Naive B cell (primary cell): ENCODE measurements around the gene PAGE1. TPM values are rescaled to one million over a fixed set of nuclear protein-coding genes. Genes with fewer than 3 reads are reported as not detected.
"Not testable (repeated sequence)": the region's sequence is repeated elsewhere in the genome, so short reads cannot be mapped to it uniquely, and the experiment has no call there.

Source experiments
- ATAC-seq, 2 donors: fragments of 150-1000 bp; cut with Tn5 transposase; 2 replicates each; pipeline ENCODE4 v1.10.0; 2021; ENCODE audit warnings: low read depth in 2 of 2, mild to moderate bottlenecking in 2 of 2, moderate library complexity in 2 of 2
- DNase-seq: peaks from one replicate; pipeline ENCODE4 v3.0.0; 2022
- H3K27ac Mint-ChIP-seq, 6 donors: one replicate each; pipeline ENCODE4 v1.8.0; 2020 to 2022; ENCODE audit warnings: mild to moderate bottlenecking in 6 of 6, mixed read lengths in 6 of 6, moderate library complexity in 5 of 6, inconsistent platforms in 2 of 6
- H3K27me3 Mint-ChIP-seq, 3 donors: one replicate each; pipeline ENCODE4 v1.8.0; 2021 to 2022; ENCODE audit warnings: mixed read lengths in 3 of 3, mild to moderate bottlenecking in 1 of 3
- H3K36me3 Mint-ChIP-seq, 2 donors: one replicate each; pipeline ENCODE4 v1.8.0; 2020 to 2022; ENCODE audit warnings: mixed read lengths in 2 of 2, inconsistent platforms in 1 of 2, mild to moderate bottlenecking in 1 of 2
- H3K4me1 Mint-ChIP-seq, 3 donors: one replicate each; pipeline ENCODE4 v1.8.0; 2020 to 2022; ENCODE audit warnings: mixed read lengths in 3 of 3, inconsistent platforms in 1 of 3, mild to moderate bottlenecking in 1 of 3, moderate library complexity in 1 of 3
- H3K4me3 Mint-ChIP-seq, 8 donors: one replicate each; pipeline ENCODE4 v1.8.0; 2020 to 2022; ENCODE audit warnings: mild to moderate bottlenecking in 8 of 8, mixed read lengths in 8 of 8, moderate library complexity in 8 of 8, inconsistent platforms in 2 of 8
- H3K9me3 Mint-ChIP-seq, 7 donors: one replicate each; pipeline ENCODE4 v1.8.0; 2020 to 2022; ENCODE audit warnings: mixed read lengths in 7 of 7, mild to moderate bottlenecking in 5 of 7, inconsistent platforms in 2 of 7, moderate library complexity in 1 of 7
- polyA plus RNA-seq, 6 donors: library from polyadenylated mRNA; unstranded; fragments of 300-500 nt; fragmentation: Illumina TruSeq; gene quantifications; one replicate each; pipeline ENCODE4 v1.2.3, GENCODE V29; 2021; ENCODE audit warnings: low read depth in 6 of 6

Gene PAGE1, protein sequence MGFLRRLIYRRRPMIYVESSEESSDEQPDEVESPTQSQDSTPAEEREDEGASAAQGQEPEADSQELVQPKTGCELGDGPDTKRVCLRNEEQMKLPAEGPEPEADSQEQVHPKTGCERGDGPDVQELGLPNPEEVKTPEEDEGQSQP
- polyA plus RNA-seq: not detected

DNA sequence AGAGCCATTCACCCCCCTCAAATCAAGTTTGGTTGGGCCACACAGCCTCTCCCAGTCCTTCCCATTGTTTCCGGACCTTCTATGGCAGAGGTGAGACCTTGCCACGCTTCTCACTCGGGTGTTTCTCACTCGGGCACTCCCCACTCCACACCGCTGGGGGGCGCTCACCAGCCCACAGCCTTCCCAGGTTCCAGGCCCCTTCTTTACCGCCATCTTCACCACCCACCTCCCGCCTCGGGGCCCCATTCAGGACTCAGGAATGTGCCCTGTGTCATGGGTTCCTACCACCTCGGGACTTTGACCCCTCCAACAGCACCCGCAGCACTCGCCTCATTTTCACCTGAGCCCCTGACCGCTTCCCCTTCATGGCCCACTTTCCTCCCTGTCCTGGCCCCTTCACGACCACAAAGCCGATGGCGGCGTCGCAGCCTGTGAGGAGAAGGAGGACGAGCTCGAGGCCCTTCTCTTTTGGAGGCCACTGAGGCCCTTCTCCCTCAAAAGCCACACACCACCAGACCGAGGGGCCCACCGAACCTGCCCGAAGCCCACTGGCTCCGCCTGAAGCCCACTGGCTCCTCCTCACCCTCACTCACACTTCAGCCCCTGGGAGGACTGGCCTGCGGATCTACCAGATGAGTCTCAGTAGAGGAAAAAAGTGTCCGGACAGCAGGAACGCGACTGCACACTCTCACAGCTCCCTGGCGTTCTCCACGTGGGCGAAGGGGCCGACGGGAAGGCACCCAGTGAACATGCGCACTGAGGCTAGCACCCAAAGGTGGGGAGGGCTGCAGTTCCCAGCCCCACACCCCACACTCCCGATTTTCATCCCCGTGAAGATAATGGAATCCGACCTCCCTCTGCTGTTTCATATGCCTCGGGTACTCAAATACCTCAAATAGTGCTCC is at the start of gene PAGE1:
Gene PAGE1 (minus strand): TSS at position 709 of the 905 bp plus-strand sequence. CDS start 1,214 bp downstream, outside the sequence.
- no peak for DNase-seq
- ATAC-seq: no peak
- Mint-ChIP-seq H3K36me3 (no peaks in the 10 kb centered on the region), H3K27ac (peak within 1 kb of the TSS in 1 of 6 donors; percentile 72), H3K9me3 (peaks cover 0 to 15% (median 4%) of the 10 kb centered on the region in 7 donors), H3K27me3 (peaks cover 0 to 4% (median 0%) of the 10 kb centered on the region in 3 donors), H3K4me1 (no peaks in the 10 kb centered on the region), H3K4me3 (no peak within 1 kb of the TSS)

DNA sequence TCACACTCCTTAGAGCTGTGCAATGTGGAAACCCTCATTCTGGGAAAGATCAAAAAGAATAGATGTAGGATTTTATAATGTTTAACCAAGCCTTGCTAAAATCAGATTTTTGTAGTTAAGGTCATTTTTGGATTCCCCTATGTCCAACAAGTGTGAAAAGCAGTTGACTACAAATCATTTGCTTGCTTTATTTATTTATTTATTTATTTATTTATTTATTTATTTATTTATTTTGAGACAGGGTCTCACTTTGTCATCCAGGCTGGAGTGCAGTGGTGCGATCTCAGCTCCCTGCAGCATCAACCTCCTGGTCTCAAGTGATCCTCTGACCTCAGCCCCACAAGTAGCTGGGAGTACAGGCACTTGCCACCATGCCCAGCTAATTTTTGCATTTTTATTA is 45.7 kb upstream of the PAGE1 start:
- peaks cover 0 to 20% (median 9%) of the 10 kb centered on the region in 3 donors for H3K27me3 Mint-ChIP-seq
- H3K36me3 Mint-ChIP-seq, H3K9me3 Mint-ChIP-seq, H3K4me1 Mint-ChIP-seq, DNase-seq, H3K4me3 Mint-ChIP-seq, ATAC-seq, H3K27ac Mint-ChIP-seq: not testable (repeated sequence)

DNA sequence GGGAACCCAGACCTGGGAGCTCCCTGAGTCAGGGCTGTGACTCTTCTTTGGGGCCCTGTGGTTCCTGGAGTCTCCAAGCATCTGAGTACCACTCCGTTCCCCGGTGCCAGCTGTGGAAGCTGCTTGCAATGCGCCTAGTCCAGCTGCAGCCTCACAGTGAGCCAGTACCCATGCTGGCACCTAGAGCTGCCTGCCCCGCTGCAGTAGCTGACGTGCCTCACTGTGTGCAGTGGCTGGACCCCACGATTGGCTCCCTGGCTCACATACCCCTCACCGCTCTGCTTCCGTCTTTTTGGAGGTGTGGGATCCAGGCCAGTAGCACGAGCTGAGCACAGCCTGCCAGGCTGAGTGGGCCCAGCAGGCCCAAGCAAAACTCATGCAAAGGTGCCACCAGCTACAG is 32.1 kb upstream of the PAGE1 start:
- ATAC-seq (no peak), DNase-seq (no peak)
- H3K4me1 Mint-ChIP-seq: no peaks in the 10 kb centered on the region
- no peak overlapping the region for H3K4me3 Mint-ChIP-seq
- no peak overlapping the region for H3K27ac Mint-ChIP-seq
- peaks cover 0 to 4% (median 0%) of the 10 kb centered on the region in 7 donors for H3K9me3 Mint-ChIP-seq
- peaks cover 3 to 12% (median 6%) of the 10 kb centered on the region in 3 donors for H3K27me3 Mint-ChIP-seq
- no peaks in the 10 kb centered on the region for H3K36me3 Mint-ChIP-seq

DNA sequence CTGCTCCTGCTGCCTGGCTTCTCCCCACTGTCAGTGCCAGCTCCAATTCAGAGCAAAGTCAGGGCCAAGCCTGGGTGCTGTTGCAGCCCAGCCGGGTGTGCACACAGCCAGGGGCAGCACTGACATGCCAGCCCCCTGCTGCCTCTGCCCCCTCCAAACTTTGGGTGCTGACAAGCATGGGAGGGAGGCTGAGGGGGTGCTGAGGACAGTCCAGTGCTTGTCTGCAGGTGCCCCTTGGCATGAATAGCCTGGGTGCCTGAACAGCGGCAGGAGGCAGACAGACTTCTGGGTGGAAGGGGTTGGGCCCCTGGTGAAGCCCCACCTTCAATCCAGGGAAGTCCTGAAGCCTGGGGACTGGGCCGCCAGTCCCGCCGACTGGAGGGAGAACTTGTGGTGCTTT is 31.2 kb upstream of the PAGE1 start:
- Mint-ChIP-seq H3K9me3 (peaks cover 0 to 4% (median 0%) of the 10 kb centered on the region in 7 donors), H3K27ac (peak overlapping the region in 1 of 6 donors; percentile 9), H3K27me3 (peaks cover 3 to 8% (median 6%) of the 10 kb centered on the region in 3 donors), H3K4me3 (no peak overlapping the region), H3K36me3 (no peaks in the 10 kb centered on the region), H3K4me1 (no peaks in the 10 kb centered on the region)
- DNase-seq: no peak
- ATAC-seq: no peak

DNA sequence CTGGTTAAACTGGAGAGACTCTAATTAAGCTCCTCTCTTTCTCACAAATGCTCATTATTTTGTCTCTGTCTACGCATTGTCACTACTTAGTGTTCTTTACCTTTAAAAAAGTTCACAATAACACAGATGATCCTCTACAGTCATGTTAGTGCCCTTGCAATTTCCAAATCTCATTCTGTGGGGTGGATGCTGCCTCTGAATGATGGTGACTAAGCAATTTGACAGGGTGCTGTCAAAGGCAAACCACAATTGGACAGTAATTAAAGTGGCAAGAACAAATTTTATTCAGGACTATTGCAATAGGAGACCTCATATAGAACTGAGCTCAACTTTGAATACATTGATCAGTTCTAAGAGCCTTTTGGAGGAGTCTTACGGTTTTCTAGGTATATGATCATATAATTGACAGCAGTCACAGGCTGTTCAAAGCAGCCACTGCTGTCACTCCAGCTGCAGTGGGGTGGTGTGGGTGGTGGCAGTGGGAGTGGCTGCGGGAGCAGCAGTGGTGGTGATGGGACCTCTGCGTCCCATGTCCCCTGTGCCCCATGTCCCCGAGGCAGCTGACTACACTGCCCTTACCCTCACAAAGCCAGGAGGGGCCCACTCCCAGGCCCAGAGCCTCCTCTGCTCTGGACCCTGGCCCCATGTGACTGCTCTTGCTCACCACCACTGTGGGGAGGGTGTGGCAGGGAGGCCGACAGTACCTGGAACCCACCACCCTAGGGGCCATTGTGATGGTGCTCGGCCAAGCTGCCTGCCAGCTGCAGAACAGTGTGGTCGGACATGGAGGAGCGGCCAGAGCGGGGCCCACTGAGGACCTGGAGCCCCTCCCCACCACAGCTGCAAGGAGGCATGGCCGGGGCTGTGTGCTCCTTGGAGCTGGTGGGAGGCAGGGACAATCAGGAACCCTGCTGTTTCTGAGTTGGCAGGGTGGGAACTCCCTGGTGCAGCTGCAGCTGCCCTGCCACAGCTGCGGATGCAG is 30.4 kb upstream of the PAGE1 start:
- H3K9me3 Mint-ChIP-seq: peaks cover 0 to 4% (median 0%) of the 10 kb centered on the region in 7 donors
- DNase-seq: no peak
- no peak overlapping the region for H3K27ac Mint-ChIP-seq
- no peaks in the 10 kb centered on the region for H3K4me1 Mint-ChIP-seq
- H3K27me3 Mint-ChIP-seq: peaks cover 3 to 8% (median 6%) of the 10 kb centered on the region in 3 donors
- ATAC-seq: no peak
- no peak overlapping the region for H3K4me3 Mint-ChIP-seq
- H3K36me3 Mint-ChIP-seq: no peaks in the 10 kb centered on the region

DNA sequence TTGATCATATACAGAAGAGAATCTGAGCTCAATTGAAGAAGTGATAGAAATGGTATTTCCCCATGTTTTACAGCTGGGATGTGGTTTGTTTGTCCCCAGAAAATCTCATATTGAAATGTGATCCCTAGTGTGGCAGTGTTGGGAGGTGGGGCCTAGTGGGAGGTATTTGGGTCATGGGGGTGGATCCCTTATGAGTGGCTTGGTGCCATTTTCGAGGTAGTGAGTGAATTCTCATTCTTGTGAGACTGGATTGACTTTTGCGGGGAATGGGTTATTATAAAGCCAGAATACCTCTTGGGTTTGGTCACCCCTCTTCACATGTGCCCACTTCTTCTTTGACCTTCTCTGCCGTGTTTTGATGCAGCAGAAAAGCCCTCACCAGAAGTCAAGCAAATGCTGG is 29.6 kb upstream of the PAGE1 start:
- Mint-ChIP-seq H3K9me3 (peaks cover 0 to 4% (median 0%) of the 10 kb centered on the region in 7 donors), H3K27ac (no peak overlapping the region), H3K4me3 (no peak overlapping the region), H3K36me3 (no peaks in the 10 kb centered on the region), H3K27me3 (peaks cover 0 to 8% (median 3%) of the 10 kb centered on the region in 3 donors), H3K4me1 (no peaks in the 10 kb centered on the region)
- DNase-seq (no peak), ATAC-seq (no peak)

DNA sequence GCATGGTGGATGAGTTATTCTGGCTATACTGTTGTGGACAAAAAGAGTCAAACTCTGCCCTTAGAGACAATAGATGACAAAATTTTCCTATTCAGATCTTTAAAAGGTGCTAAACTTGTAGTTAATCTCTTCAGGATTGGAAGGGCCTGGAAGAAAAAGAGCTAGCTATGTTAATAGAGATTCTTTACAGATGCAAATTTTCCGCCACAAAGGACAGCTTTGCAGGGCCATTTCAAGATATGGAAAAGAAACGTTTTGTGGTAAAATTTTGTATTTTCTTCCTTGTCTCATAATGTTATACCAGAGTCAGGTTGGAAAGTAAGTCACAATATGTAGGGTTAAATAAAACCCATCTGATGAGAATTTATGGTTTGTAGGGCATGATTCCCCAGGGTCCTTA is 24.3 kb upstream of the PAGE1 start:
- not testable (repeated sequence) for ATAC-seq, H3K36me3 Mint-ChIP-seq, H3K4me3 Mint-ChIP-seq

DNA sequence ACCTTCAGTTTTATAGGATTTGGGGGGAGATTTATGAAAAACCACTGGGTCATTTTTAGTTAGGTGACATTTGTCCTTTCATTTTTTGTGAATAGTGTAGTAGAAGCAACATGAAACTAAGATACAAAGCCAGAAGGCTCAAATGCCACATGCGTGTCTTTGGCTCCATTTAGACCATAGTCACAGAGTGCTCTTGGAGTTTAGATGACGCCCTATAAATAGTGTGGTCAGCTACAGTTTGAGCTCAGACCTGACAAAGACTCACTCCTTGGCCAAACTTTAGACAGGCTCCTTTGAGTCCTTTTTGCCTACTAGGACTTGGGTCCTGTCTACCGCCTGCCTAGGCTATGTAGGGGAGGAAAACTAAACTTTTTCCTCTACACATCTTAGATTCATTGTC is 16.8 kb upstream of the PAGE1 start:
- Mint-ChIP-seq H3K4me3 (no peak overlapping the region), H3K36me3 (no peaks in the 10 kb centered on the region), H3K27me3 (peaks cover 7 to 26% (median 11%) of the 10 kb centered on the region in 3 donors), H3K27ac (no peak overlapping the region), H3K4me1 (no peaks in the 10 kb centered on the region), H3K9me3 (peaks cover 0 to 3% (median 0%) of the 10 kb centered on the region in 7 donors)
- ATAC-seq (no peak), DNase-seq (no peak)

More for the DNA sequence above, 24.3 kb upstream of the PAGE1 start:
- not testable (repeated sequence) for H3K4me1 Mint-ChIP-seq, DNase-seq, H3K9me3 Mint-ChIP-seq, H3K27ac Mint-ChIP-seq
- peaks cover 4 to 19% (median 4%) of the 10 kb centered on the region in 3 donors for H3K27me3 Mint-ChIP-seq

DNA sequence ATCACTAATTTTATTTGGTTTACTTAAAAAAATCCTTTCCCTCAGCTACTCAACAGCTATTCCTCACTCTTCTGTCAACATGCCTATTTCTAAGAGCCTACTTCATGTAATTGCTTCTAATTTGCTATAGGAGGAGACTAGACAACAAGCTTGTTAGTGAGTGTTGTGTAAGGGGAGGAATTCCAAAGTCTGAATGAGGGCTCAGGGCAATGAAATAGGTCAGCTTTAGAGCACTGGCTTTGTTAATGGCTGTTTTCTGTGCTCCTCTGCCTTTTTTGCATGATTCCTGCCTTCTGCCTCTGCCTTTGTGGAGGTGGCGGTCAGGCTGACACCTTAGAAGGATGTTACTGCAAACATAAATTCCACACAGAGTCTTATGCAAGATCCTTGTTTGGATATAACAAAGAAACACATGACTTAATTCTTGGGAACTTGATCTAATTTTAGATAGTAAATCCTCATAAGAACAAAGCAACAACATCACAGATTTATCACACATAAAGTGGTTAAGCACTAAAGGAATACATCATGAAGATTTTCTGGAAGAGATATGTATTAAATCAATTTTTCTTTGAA is 15.0 kb upstream of the PAGE1 start:
- no peak overlapping the region for H3K4me3 Mint-ChIP-seq
- DNase-seq (no peak), ATAC-seq (no peak)
- no peak overlapping the region for H3K27ac Mint-ChIP-seq
- peaks cover 0 to 3% (median 0%) of the 10 kb centered on the region in 7 donors for H3K9me3 Mint-ChIP-seq
- H3K4me1 Mint-ChIP-seq: no peaks in the 10 kb centered on the region
- peaks cover 12 to 36% (median 17%) of the 10 kb centered on the region in 3 donors for H3K27me3 Mint-ChIP-seq
- H3K36me3 Mint-ChIP-seq: no peaks in the 10 kb centered on the region

DNA sequence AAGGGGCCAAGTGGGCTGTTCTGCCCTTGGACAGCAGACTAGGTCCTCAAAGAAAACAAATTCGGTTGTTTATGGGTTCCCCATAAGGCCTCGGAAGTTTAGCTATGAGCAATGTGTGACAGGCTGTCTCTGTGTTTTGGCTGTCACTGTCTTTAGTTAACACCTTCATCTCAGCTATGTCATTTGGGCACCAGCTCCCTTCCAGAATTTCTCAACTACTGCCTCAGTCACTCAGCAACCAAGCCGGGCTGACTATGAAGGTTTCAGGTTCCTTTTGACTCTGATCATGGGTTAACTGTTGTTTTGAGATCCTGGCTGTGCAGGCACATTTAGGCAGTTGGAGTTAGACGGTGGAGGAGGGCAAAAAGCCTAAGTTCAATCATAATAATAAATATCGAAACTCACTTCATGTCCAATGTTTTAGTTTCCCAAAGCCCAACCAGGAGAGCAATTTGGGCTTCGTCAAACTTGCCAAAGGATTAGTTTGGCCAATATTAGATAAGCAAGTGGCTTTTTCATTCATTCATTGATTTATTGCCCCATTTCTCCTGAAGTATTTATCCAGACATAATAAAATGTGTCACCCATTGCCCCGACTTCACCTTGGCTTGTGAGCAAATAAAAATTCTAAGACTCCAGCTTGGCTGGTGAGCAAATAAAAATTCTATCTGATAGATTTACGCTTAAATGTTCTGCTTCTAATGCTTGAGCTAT is 9.1 kb upstream of the PAGE1 start:
- Mint-ChIP-seq H3K27me3 (peaks cover 9 to 41% (median 20%) of the 10 kb centered on the region in 3 donors), H3K9me3 (peaks cover 0 to 3% (median 0%) of the 10 kb centered on the region in 7 donors), H3K36me3 (no peaks in the 10 kb centered on the region), H3K4me1 (no peaks in the 10 kb centered on the region), H3K4me3 (no peak overlapping the region), H3K27ac (no peak overlapping the region)
- DNase-seq: no peak
- ATAC-seq: no peak

DNA sequence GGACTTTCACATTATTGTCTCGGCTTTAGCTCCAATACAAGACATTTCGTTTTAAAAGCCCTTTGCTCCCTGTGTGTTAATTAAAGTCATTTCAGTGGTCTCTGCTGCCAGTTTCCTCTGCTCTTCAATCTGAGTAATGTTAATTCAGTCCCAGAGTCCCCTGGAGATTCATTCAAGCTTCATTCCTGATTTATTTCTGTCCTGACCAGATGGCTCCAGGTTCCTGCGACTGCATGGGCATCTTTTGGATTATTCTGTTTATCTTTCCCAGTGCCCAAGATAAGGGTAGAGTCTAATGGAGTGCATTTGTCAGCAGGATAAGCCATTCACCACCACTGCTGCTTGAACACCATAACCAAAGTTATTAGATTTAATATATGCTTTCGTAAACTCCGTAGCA is 6.1 kb upstream of the PAGE1 start:
- ATAC-seq: no peak
- Mint-ChIP-seq H3K4me1 (no peaks in the 10 kb centered on the region), H3K27ac (no peak overlapping the region), H3K4me3 (no peak overlapping the region), H3K9me3 (peaks cover 0 to 3% (median 0%) of the 10 kb centered on the region in 7 donors), H3K27me3 (peaks cover 3 to 33% (median 20%) of the 10 kb centered on the region in 3 donors), H3K36me3 (no peaks in the 10 kb centered on the region)
- DNase-seq: no peak

DNA sequence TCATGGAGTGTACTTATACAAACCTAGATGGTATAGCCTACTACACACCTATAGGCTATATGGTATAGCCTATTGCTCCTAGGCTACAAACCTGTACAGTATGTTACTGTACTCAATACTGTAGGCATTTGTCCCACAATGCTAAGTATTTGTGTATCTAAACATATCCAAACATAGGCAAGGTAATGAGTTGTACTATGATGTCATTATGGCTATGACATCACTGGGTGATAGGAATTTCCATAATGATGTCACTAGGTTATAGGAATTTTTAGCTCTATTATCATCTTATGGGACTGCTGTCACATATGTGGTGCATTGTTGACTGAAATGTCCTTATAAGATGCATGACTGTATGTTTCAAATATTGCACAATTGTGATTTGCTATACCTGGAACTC is 5.5 kb upstream of the PAGE1 start:
- no peaks in the 10 kb centered on the region for H3K4me1 Mint-ChIP-seq
- no peak overlapping the region for H3K27ac Mint-ChIP-seq
- H3K4me3 Mint-ChIP-seq: no peak overlapping the region
- H3K36me3 Mint-ChIP-seq: no peaks in the 10 kb centered on the region
- H3K27me3 Mint-ChIP-seq: peaks cover 0 to 28% (median 15%) of the 10 kb centered on the region in 3 donors
- ATAC-seq (no peak), DNase-seq (no peak)
- H3K9me3 Mint-ChIP-seq: peaks cover 0 to 9% (median 2%) of the 10 kb centered on the region in 7 donors
